NT2/D1 (cell line): ENCODE data around the gene ZFR2.
A peak's percentile ranks its signal among the peaks of the same experiment; 100 is the strongest.

ENCODE experiments used
- DNase-seq: peaks from one replicate; pipeline ENCODE4 v3.0.0-alpha.2; 2011; ENCODE audit warnings: low read depth, low spot score
- H3K27me3 ChIP-seq: 2 replicates; pipeline ENCODE4 v1.6.0; 2011; ENCODE audit warnings: mild to moderate bottlenecking; ENCODE audit not compliant: insufficient read length, insufficient read depth
- H3K36me3 ChIP-seq: 2 replicates; pipeline ENCODE4 v1.6.1; 2011; ENCODE audit warnings: mild to moderate bottlenecking, low read length, mixed read lengths; ENCODE audit not compliant: insufficient read depth, insufficient read length
- H3K4me1 ChIP-seq: 2 replicates; pipeline ENCODE4 v1.5.1; 2011; ENCODE audit not compliant: insufficient read depth, insufficient read length
- H3K4me3 ChIP-seq: 2 replicates; pipeline ENCODE4 v1.5.1; 2011; ENCODE audit warnings: low read depth; ENCODE audit not compliant: insufficient read length
- H3K9ac ChIP-seq: 2 replicates; pipeline ENCODE4 v1.6.0; 2011; ENCODE audit warnings: low read depth; ENCODE audit not compliant: insufficient read length
- H3K9me3 ChIP-seq: 2 replicates; pipeline ENCODE4 v1.5.1; 2011; ENCODE audit warnings: mild to moderate bottlenecking, low read length; ENCODE audit not compliant: insufficient read depth
- SUZ12 ChIP-seq: IDR thresholded peaks from 2 replicates; pipeline ENCODE4 v1.6.1; 2011; ENCODE audit not compliant: insufficient read length, insufficient read depth; ENCODE audit errors: extremely low read depth
- YY1 ChIP-seq: IDR thresholded peaks from 2 replicates; pipeline ENCODE4 v1.6.1; 2011; ENCODE audit not compliant: insufficient read length, insufficient read depth
- ZNF274 ChIP-seq: IDR thresholded peaks from 2 replicates; pipeline ENCODE4 v1.6.1; 2011; ENCODE audit warnings: mild to moderate bottlenecking, low read depth, low read length

ZFR2 gene

DNA sequence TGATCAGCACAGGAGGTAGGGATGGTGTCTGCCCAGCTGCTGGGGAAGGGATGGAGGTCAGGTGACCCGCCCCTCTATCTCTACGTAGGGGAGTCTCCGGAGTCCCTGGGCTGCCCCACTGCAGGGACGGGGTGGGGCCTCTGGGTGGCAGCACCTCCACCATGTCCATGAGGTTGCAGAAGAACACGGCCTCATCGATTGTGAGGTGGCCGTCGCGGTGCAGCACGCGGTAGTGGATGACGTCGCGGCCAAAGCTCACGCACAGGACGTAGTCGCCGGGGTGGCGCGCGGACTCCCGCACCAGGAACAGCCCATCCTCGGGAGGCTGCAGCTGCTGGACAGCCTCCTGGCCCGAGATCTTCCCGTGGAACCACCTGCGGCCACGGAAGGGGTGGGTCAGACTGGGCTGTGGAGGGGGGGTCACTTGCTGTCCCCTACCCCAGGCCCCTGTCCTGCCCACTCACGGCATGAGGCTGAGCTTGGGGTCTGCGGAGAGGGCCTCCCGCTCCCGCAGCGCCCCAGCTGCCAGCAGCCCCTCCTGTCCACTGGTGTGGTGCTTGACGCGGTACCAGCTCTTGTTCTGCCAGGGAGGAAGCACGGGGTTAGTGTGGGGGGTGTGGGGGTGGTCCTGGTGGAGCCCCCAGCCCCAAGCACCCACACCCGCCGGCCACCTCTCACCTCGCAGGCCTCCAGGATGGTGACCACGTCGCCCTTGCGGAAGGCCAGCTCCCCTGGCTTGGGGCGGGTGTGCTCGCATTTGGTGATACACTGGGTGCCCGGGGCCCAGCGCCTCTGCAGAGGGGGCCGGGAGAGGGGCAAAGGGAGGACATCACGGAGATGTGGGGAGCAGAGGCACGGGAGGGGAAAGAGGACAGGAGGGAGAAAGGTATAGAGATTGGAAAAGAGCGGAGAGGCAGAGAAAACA is 84.9 kb downstream of the ZFR2 start:
- peak overlapping the region; percentile 25 for H3K9ac ChIP-seq

DNA sequence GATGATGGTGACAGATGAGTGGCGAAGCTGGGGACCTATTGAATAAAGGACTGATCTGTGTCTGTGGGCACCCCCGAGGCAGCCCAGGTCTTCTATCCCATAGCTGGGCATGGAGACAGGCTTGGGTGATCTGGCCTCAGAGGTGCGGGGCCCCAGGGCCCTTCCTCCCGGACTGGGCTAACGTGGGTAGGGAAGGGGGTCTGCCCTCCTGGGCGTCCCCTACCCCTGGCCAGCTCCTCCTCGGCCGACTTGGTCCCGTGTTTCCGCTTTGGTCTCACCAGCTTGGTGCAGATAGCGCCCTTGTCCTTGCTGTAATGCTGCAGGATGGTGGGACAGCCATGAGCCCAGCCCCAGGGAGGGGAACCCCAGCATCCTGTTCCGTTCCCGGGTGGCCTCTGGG is 85.9 kb downstream of the ZFR2 start:
- DNase-seq: no peak
- Histone ChIP-seq H3K9me3 (no peaks in the 10 kb centered on the region), H3K9ac (no peak overlapping the region), H3K4me1 (peaks cover 9% of the 10 kb centered on the region), H3K36me3 (no peaks in the 10 kb centered on the region), H3K4me3 (no peak overlapping the region), H3K27me3 (peaks cover 11% of the 10 kb centered on the region)
- TF ChIP-seq SUZ12 (no peak), YY1 (no peak)

More for the DNA sequence above, 84.9 kb downstream of the ZFR2 start:
- Histone ChIP-seq H3K4me1 (peaks cover 9% of the 10 kb centered on the region), H3K36me3 (no peaks in the 10 kb centered on the region), H3K27me3 (peaks cover 11% of the 10 kb centered on the region), H3K9me3 (no peaks in the 10 kb centered on the region), H3K4me3 (no peak overlapping the region)
- no peak for TF ChIP-seq YY1
- TF ChIP-seq SUZ12: no peak
- no peak for TF ChIP-seq ZNF274
- peak; percentile 60 for DNase-seq

DNA sequence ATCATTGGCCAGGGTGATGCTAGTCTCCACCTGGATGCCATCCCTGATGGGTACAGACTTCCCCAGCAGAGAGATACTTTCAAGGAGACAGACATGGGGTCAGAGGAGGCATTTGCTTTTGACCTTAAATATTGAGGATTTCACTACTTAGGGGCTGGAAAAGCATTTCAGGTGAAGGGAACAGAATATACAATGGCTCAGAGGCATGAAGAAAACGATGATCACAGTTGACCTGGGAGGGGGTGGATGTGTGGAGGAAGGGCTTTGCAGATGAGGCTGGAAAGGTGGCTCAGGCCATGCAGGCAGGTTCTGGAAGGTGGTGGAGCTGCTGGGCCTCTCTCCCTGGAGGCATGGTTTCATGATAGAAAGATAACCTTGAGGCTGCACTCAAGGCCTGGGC is 86.5 kb downstream of the ZFR2 start:
- no peak overlapping the region for H3K4me3 ChIP-seq
- TF ChIP-seq YY1 (no peak), SUZ12 (no peak), ZNF274 (no peak)
- H3K9ac ChIP-seq: no peak overlapping the region
- peaks cover 9% of the 10 kb centered on the region for H3K4me1 ChIP-seq
- no peaks in the 10 kb centered on the region for H3K36me3 ChIP-seq
- no peak for DNase-seq
- peaks cover 11% of the 10 kb centered on the region for H3K27me3 ChIP-seq
- H3K9me3 ChIP-seq: no peaks in the 10 kb centered on the region

DNA sequence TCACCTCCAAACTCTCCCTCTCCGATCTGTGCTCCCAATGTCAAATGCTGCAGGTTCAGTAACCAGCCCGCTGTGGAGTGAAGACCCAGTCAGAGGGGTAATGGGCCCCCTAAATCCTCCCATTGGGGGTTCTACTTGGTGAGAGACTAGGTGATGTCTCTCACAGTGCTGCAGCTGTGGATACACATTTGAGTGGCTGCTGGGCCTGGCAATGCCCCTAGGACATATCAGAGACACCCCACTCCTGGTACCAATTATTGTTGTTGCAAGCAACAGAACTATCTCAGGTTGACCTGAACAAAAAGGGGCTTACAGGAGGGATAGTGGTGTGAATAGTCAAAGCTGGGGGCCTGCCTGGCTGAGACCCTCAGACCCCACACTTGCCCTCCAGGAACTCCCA is 87.2 kb downstream of the ZFR2 start:
- H3K4me1 ChIP-seq: peaks cover 9% of the 10 kb centered on the region
- TF ChIP-seq YY1 (no peak), ZNF274 (no peak)
- peaks cover 8% of the 10 kb centered on the region for H3K27me3 ChIP-seq
- no peaks in the 10 kb centered on the region for H3K9me3 ChIP-seq
- no peak overlapping the region for H3K9ac ChIP-seq
- H3K36me3 ChIP-seq: no peaks in the 10 kb centered on the region
- no peak overlapping the region for H3K4me3 ChIP-seq
- DNase-seq: no peak

DNA sequence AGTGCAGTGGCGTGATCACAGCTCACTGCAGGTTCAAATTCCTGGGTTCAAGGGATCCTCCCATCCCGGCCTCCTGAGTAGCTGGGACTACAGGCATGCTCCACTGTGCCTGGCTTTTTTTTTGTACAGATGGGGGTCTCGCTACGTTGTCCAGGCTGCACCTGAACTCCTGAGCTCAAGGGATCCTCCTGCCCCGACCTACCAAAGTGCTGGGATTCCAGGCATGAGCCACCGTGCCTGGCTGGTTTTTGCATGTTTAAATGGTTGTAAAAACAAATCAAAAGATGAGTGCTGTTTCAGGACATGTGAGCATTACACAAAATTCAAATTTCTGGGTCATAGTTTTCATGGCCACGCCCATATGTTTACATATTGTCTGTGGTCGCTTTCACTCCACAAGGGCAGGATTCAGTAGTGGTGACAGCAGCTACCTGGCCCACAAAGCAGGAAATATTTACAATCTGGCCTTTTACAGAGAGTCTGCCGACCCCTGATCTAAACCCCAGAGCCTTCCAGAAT is 88.0 kb downstream of the ZFR2 start:
- H3K4me3 ChIP-seq: no peak overlapping the region
- H3K9me3 ChIP-seq: no peaks in the 10 kb centered on the region
- no peak for DNase-seq
- no peaks in the 10 kb centered on the region for H3K36me3 ChIP-seq
- H3K9ac ChIP-seq: no peak overlapping the region
- H3K4me1 ChIP-seq: peaks cover 9% of the 10 kb centered on the region
- TF ChIP-seq SUZ12: no peak
- TF ChIP-seq ZNF274: no peak
- TF ChIP-seq YY1: no peak
- H3K27me3 ChIP-seq: peaks cover 6% of the 10 kb centered on the region

DNA sequence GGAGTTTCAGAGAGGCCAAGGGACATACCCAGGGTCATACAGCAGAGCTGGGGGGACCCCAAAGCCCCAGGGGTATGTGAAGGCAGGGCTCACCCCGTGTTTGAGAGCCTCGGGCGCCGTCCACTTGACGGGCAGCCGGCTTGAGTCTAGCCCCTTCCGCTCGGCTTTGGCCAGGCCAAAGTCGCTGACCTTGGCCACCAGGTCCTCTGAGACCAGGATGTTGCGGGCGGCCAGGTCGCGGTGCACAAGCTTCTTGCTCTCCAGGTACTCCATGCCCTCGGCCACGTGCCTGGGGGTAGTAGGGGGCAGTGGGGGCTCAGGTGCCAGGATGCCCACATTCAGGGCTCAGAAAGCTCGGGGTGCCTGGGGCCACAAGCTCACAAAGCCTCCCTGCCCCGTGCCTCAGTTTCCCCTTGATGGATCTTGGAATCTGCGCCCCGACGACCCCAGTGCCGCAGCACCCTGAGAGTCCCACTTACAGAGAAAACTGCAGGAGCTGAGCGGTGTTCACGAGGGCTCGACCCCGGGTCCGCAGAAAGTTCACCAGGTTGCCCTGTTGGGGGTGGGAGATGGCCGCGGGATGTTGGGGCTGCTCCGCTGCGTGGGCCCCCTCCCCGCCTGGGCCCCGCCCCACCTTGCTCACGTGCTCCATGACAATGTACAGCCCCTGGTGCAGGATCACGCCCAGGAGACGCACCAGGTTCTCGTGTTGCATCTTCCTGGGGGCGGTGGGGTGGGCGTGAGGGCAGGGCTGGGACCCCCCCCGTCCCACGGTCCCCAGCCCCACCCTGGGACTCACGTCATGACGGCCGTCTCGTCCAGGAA is 89.7 kb downstream of the ZFR2 start:
- Histone ChIP-seq H3K4me3 (no peak overlapping the region), H3K4me1 (peaks cover 5% of the 10 kb centered on the region), H3K9ac (no peak overlapping the region), H3K27me3 (no peaks in the 10 kb centered on the region), H3K36me3 (no peaks in the 10 kb centered on the region), H3K9me3 (no peaks in the 10 kb centered on the region)
- DNase-seq: no peak
- TF ChIP-seq YY1 (no peak), SUZ12 (no peak), ZNF274 (no peak)
